D721Med (cell line): ENCODE data around the gene SUN3.

ENCODE experiments used
- DNase-seq: peaks from one replicate; pipeline ENCODE4 v3.0.0; 2011; ENCODE audit warnings: low spot score; ENCODE audit not compliant: insufficient read length
- FAIRE-seq: peaks from 2 replicates; lab custom pipeline; 2011; peaks lifted over from hg19 to GRCh38; lab: Jason Lieb, UNC
- TF ChIP-seq, protein P1 (sequence below): IDR thresholded peaks from 2 replicates; pipeline ENCODE4 v1.5.1; 2012; ENCODE audit warnings: mild to moderate bottlenecking, control low read depth; ENCODE audit not compliant: insufficient read depth; ENCODE audit errors: missing control alignments

SUN3 gene

DNA sequence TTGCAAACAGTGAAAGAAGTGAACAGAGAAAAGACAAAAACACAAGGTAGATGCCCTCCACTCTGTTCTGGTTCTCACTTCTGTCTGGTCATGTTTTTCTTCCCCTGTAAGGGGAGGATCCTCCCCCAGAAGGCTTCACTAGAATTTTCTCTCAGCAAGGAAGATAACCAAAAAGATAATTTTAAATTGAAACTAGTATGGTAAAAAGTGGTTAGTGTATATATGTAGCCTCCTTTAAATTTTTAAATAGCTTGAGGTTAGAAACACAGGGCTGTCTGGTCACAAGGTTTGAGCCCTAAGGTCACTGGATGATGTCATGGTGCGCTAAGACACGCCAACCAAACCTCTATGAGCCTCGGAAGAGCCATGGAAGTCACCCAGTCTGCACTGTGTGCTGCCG, 75.1 kb downstream of the SUN3 start:
- FAIRE-seq (no peak), DNase-seq (no peak)
- TF ChIP-seq, protein P1, sequence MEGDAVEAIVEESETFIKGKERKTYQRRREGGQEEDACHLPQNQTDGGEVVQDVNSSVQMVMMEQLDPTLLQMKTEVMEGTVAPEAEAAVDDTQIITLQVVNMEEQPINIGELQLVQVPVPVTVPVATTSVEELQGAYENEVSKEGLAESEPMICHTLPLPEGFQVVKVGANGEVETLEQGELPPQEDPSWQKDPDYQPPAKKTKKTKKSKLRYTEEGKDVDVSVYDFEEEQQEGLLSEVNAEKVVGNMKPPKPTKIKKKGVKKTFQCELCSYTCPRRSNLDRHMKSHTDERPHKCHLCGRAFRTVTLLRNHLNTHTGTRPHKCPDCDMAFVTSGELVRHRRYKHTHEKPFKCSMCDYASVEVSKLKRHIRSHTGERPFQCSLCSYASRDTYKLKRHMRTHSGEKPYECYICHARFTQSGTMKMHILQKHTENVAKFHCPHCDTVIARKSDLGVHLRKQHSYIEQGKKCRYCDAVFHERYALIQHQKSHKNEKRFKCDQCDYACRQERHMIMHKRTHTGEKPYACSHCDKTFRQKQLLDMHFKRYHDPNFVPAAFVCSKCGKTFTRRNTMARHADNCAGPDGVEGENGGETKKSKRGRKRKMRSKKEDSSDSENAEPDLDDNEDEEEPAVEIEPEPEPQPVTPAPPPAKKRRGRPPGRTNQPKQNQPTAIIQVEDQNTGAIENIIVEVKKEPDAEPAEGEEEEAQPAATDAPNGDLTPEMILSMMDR: no peak

DNA sequence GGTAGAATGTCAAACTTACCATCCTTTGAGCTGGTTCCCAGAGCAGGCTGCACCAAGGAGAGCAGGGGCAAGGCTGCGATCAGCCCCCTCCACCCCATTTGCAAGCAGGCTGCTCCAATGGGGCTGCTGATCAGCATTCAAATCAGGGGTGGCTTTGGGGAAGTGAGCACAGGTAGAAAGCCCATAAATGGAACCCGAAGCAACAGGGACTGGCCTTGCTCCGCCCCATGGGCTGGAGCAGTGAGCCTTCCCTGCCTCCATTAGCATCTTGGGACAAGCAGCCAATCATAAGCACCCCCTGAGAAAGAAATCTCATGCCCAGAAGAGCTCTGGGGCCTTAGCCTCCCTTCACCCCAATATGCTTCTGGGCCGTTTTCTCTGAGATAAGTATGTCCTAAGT, 76.7 kb downstream of the SUN3 start:
- DNase-seq (no peak), FAIRE-seq (no peak)
- TF ChIP-seq, protein P1: no peak

DNA sequence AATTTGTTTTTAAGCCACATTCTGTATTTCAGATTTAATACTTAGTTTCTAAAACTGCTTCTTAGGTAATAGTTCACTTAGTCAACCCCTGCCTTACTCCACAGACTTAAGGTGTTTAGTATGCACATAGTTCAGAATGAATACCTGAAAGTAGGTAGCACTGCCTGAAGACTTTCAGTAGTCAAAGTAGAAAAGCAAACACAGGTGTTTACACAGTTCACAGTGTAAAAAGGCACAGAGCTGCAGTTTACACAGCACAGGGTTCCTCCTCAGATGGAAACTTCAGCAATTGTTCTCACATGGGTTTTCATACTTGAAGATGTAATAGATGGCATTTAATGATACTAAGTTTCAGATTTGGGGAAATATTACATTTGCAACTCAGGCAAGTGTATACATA, 77.5 kb downstream of the SUN3 start:
- DNase-seq (no peak), FAIRE-seq (no peak)
- TF ChIP-seq, protein P1: no peak

DNA sequence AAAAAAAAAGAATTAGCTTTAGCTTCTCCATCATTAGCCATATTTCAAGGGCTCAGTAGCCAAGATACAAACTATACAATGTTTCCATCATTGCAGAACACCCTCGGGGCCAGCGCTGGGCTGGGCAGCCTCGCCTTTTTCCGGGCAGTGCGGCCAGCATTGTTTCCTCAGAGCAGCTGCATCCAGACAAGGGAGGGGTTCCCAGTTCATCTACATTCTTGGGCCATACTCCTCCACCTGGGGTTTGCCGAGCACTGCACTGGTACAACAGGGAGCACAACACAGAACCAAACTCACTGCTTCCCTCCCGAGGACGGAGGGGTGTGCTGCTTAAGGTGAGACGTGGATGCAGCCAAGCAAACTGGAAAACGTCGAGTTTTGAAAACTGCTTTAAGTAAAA, 78.2 kb downstream of the SUN3 start:
- no peak for DNase-seq
- FAIRE-seq: no peak
- TF ChIP-seq, protein P1: no peak

DNA sequence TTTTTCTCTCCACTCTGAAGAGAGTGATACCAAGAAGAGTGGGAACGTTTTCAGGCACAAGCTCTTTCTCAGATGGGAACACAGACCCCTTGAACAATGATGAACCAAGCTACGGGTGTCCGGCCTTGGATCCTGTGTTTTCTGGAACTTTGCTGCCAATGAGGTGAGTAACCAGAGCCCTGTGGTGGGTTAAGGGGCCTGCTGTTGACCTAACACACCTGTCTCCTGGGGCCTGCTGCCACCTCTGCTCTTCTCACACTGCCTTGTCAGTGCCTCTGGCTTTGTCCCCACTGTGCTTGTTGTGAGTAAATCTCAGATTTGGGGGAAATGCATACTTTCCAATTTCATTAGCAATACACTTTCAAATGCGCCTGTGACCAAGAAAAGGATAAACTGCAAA, 79.2 kb downstream of the SUN3 start:
- FAIRE-seq: no peak
- TF ChIP-seq, protein P1: no peak
- no peak for DNase-seq

DNA sequence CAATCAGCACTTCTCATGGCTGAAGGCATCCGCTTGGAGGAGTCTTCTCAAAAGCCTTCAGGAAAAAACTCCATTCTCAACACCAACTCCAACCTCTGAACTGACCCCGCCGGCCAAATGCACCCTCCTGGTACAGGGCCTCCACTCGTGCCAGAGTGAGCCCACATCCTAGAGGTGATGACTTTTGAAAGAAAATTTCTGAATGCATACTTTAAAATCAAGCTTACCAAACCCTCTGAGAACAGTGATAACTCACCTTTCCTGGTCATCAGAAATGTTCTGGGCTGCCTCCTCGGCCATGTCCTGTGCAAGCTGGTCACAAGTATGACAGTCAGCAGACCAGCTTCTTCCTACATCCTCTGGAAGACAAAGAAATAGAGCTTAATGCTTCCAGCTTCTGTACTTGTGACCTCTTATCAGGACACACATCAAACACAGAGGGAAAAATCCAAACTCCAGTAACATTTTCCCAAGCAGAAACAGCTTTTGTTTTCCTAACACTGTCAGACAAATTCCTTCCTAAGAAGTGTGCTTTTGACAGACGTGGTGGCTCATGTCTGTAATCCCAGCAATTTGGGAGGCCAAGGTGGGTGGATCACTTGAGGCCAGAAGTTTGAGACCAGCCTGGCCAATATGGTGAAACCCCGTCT, 80.6 kb downstream of the SUN3 start, which contains the start of gene PKD1L1:
Gene PKD1L1 (minus strand): TSS at position 326 of the 650 bp plus-strand sequence. CDS start 26 bp downstream, at position 300.
- DNase-seq (no peak), FAIRE-seq (no peak)
- TF ChIP-seq, protein P1: no peak

DNA sequence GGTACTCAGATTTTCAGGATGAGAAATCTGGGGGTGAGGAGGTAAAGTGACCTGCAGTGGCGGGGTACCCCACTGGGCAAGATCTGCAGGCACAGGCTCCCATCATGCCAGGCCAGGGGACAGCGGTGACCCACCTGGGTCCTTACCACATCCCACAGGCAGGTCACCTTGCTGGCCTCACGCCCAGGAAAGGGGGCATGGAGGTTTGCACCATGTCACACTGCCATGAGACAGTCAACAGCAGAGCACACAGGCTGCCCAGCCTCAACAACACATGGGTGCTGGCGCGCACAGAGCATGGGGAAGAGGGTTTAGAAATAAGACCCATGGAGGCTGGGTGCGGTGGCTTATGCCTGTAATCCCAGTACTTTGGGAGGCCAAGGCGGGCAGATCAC, 81.6 kb downstream of the SUN3 start:
- DNase-seq (no peak), FAIRE-seq (no peak)
- TF ChIP-seq, protein P1: no peak
